ENCODE data around the gene VWF.

VWF gene

GRCh38 chr12:5905757-5906156 is 218.7 kb downstream of the VWF start:
- DNase-seq = no peak

- no peak for DNase-seq
These were observed 219.5 kb downstream of the VWF start for GRCh38 chr12:5904969-5905368.

GRCh38 chr12:5904441-5904840 is 220.0 kb downstream of the VWF start:
- no peak for DNase-seq

- DNase-seq = no peak
These were observed 221.7 kb downstream of the VWF start for GRCh38 chr12:5902736-5903135.

- DNase-seq = no peak
These were observed 223.1 kb downstream of the VWF start for GRCh38 chr12:5901416-5901815.

- DNase-seq = no peak
These were observed 223.8 kb downstream of the VWF start for GRCh38 chr12:5900533-5901205.

GRCh38 chr12:5900076-5900475 is 224.4 kb downstream of the VWF start:
- DNase-seq = no peak

- no peak for DNase-seq
These were observed 224.8 kb downstream of the VWF start for GRCh38 chr12:5899675-5900074.

GRCh38 chr12:5898874-5899273 is 225.6 kb downstream of the VWF start:
- no peak for DNase-seq

Measured in DMS79 (cell line).